HG02870 (cell line): ENCODE data around the gene ZC3H4.
"Not testable (repeated sequence)": the region's sequence is repeated elsewhere in the genome, so short reads cannot be mapped to it uniquely, and the experiment has no call there.

Source experiments
- ATAC-seq: cut with Tn5 transposase; IDR thresholded peaks from one replicate; pipeline ENCODE4 v1.9.1; 2021; ENCODE audit warnings: mild to moderate bottlenecking, moderate library complexity; ENCODE audit not compliant: unreplicated experiment

The ZC3H4 gene

DNA sequence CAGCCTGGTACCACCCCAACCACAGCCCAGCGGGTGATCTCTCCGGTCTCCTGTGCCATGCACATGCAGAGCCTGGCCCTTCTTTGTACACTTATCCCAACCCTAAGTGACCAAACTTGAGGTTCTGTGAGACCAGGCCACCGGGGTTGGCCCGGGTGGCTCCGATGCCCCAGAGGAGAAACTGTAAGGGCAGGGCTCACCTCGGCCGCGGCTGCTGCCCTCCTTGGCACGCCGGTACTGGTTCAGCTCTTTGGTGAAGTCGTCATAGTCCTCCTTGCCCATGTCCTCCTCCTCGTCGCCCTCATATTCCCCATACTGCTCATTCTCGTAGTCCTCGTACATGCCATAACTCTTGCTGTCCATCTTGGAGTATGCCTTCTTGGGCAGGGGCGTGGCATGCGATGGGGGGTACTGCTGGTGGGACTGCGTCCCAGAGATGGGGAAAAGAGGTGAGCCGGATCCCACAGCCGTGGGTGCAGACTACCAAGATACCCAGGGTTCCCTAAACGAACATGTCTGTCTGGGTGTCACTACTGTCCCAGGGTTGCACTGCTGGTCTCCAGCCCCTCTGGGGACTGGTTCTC lies 23.7 kb downstream of the ZC3H4 start:
- no peak for ATAC-seq

DNA sequence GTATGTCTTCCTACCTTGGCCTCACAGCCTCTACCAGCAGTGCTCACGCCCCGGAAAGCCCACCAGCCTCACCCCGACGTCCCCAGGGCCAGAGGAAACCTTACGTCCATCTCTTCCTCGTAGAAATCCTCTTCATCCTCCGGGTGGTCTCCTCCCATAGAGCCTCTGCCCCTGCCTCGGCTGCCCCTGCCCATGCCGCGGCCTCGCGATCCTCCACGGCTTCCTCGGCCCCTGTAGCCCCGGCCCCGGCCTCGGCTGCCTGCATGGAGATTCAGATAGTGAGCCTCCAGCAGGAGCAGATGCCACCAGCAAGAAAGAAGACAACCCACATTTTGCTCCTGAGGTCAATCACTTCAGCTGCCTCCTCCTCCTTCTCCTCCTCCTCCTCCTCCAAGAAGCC lies 27.3 kb downstream of the ZC3H4 start:
- ATAC-seq, result no peak

DNA sequence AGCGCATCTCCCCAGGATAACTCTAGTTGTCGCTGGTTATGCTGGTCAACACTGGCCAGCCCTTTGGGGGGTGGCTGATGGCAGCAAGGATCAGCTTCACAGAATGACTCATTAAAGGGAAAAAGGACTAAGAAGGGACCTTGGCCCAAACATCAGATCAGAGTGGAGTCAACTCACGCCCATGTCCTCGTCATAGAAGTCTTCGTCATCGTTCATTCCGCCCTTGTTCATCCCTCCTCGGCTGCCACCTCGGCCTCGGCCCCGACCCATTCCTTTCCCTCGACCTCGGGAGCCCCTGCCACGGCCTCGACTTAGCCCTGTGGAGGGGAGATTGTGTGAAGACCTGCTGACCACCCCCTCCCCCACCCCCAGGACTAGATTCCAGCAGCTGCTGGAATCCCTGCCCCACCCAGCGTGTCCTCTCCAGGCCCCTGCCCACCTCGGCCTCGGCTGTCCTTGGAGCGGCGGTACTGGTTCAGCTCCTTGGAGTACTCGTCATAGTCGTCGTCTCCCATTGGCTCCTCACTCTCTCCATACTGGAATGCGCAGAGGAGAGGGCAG lies 28.6 kb downstream of the ZC3H4 start:
- no peak for ATAC-seq

DNA sequence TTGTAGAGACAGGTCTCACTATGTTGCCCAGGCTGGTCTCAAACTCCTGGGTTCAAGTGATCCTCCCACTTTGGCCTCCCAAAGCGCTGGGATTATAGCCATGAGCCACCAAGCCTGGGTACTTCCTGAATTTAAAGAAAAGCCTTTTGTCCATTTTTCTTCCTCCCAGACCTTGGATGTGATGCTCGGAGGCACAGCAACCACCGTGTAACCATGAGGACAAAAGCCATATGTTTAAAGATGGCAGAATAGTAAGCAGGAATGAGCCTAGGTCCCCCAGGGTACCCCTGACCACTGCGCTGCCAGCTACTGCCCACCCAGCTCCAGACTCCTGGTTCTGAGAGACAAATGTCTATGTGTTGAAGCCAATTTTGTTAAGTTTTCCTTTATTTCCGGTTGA lies 31.1 kb downstream of the ZC3H4 start:
- no peak for ATAC-seq

DNA sequence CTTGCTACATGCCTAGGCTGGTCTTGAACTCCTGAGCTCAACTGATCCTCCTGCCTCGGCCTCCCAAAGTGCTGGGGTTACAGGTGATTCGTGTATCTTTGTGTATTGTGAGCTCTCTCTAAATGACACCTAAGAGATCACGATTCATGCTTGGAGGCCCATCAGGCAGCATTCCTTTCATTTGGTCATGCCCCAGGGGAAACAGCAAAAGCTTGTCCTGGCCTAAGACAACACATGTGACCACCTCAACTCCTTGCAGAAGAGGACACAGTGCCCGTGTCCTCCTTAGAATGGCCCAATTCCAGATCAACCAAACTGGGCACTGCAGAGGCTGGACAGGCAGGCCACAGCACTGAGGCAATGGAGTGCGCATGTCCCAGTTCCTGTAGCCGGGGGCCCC lies 32.5 kb downstream of the ZC3H4 start:
- ATAC-seq, result no peak

DNA sequence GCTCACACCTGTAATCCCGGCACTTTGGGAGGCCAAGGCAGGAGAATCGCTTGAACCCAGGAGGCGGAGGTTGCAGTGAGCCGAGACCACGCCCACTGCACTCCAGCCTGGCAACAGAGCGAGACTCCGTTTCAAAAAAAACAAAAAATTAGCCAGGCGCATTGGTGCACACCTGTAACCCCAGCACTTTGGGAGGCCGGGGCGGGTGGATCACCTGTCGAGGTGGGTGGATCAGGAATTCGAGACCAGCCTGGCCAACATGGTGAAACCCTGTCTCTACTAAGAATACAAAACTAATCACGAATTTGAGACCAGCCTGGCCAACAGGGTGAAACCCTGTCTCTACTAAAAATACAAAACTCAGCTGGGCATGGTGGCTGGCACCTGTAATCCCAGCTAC lies 35.2 kb downstream of the ZC3H4 start:
- not testable (repeated sequence) for ATAC-seq

DNA sequence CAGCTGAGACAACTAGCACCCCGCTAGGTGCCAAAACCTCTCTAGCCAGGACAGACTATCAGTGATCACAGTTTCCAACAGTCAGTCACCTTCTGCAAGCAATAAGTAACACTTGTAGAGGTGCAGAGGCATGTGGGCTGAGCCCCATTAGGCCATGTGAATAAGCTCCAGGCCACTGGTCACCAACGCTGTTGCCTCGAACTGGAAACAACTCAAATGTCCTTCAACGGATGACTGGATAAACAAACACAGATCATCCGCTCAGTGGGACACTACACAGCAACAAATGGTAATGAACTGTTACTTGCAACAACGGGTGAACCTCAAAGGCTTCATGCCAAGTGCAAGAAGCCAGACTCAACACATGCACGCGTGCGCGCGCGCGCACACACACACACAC lies 37.6 kb downstream of the ZC3H4 start:
- ATAC-seq, result no peak

DNA sequence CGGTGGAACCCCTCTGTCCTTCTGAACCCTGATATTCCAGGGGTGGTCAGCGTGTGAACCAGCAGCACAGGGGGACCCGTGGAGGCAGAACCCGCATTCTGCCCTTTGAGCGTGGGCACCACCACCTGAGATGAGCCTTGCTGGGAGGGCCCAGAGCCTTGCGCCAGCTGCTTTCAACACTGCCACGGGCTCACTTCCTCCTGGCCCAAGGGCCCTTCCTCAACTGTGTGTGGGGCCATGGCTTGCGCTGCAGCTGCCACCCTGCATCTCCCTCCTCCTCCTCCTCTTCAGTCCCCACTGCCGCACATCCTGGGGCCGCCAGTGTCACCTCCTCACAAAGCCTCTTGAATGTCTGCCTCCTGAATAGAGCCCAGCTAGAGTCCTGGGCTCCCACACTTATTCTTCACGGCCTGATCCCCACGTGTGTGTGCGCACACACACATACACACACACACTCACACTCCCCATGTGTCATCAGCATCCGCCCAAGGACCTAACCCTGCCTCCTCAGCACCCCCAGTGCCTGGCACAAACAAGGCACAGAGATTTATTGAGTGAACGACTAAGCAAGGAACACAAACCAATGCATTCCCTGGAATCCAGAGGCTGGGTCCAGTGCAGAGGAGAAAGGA lies 38.3 kb downstream of the ZC3H4 start:
- no peak for ATAC-seq

DNA sequence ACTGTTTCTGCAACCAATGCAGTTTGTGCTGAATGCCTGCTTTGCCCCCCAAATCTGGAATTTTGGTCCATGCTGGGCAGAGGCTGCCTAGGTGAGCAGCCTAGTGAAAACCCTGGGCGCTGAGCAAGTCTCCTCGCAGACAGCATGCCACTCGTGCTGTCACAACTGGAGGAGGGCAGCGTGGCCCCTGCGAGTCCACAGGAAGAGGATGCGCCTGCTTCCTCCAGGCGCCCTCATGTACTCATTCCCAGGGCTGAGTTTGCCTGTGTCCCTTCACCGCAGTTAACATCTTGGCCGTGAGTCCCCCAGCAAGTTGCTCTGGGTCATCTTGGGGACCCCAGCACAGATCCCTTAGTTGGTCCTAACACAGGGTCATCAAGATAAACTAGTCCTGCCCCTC lies 39.0 kb downstream of the ZC3H4 start:
- ATAC-seq, result no peak

DNA sequence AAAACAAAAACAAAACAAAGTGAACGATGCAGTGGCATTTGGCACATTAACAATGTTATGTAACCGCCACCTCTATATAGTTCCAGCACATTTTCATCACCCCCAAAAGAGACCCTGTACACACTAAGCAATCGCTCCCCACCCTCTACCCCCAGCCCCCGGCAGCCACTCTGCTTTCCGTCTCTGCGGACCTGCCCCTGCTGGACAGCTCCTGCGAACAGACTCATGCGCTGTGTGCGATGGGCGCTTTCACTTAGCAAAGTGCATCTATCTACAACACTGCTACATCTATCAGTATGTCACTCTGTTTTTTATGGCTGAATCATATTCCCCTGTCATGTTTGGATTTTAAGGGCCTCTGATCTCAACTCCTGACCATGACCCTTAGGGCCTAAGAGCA lies 40.0 kb downstream of the ZC3H4 start:
- ATAC-seq, result no peak

DNA sequence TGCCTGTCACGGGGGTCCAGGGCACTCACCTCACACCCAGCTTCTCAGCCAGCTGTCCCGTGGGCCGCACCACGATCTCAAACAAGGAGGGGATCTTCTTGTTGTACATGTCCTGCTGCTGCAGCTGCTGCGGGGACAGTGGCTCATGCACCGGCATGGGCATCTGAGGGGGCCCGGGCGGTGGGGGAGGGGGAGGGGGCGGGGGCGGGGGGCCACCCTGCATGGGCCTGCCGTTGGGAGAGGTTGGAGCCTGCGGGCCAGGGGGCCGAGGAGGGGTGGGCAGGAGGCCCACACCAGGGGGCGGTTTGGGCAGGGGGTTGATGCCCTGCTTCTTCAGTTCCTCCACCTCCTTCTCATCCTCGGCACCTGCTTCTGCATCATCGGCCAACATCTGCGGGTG lies 41.3 kb downstream of the ZC3H4 start:
- ATAC-seq, result no peak

DNA sequence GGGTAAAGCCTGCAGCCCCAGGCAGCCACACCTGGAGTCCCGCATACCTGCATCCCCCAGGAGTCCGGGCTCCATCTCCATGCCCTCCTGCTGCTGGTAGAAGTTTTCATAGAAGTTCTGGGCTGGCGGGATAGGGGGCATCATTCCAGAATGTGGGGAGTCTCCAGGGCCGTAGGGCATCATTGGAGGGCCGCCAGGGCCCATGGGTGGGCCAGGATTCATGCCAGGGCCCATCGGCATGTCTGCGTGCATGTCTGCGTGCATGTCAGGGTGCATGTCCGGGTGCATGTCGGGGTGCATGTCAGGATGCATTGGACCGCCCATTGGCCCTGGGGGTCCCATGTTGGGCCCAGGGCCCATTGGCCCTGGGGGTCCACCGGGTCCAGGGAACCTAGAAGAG lies 41.8 kb downstream of the ZC3H4 start:
- ATAC-seq, result no peak

DNA sequence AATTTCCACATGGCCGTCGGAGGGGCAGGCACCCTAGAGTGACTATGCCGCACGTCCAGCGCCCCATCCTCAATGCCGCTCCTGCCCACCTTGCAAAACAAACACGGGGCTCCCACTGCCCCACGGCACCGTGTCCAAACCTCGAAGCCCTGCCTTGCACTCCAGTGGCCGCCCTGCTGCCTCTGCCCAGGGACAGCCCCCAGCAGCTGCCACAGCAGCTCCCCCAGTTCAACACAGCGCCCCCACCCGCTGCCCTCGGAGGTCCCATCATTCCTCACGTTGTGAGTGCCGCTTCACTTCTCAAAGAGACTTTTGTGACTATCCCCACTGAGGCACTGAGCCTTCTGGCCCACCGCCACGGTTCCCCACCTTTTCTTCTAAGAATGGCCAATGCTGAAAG lies 42.8 kb downstream of the ZC3H4 start:
- no peak for ATAC-seq

DNA sequence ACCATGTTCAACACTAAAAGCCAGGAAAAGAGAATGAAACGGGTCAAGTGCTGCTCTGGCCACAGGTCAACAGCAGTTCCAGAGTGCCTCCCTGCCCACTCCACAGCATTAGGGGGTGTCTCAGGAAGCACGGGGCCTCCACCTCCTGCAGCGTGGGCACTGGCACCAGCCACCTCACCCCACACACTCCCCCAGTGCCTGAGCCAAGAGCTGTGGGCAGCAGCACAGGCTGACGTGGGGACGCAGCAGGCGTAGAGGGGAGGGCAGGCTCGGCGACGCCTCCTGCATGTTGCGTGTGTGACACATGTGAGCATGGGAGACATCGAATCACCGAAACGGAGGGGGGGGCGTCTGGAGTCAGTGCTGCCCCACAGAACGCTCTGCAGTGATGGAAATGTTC lies 43.8 kb downstream of the ZC3H4 start:
- ATAC-seq, result no peak

DNA sequence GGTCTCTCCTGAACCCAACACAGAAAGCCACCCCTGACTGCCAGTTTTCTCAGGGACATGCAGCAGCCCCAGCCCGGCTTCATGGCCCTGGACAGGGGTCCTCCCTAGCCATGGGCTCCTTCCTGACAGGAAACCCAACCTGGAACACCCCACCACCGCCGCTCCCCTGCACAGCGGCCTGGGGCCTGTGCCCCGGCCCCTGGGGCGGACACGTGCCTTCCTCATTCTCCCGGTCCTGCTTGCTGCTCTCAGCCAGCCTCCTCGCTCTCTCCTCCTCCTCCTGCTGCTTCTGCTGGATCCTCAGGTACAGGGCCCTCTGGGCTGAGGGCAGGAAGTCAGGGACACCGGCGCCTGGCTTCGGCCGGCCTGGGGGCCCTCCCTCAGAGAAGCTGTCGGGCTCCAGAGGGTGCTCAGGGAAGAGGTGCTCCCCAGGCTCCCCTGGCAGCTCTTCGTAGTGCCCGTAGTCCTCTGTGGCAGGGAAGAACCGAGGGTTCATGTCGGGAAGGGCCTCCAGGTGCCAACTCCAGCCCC lies 44.6 kb downstream of the ZC3H4 start:
- no peak for ATAC-seq

DNA sequence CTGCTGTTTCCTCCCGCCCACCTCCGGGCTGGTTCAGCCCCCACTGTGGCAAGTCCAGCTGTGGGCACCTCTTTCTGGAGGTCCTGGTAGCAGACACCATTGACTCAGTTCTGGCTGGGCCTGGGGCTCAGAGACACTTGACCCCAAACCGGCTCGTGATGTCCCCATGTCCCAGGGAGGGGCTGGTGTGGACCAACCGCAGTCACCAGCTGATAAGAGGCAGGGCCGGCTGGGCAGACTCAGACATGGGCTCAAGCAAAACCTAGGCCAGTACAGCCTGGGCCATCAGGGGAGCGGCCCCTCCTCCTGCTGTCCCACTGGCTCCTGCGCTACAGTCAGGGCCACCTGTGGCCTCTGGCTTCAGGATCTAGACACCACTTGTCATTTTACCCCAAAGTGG lies 45.3 kb downstream of the ZC3H4 start:
- no peak for ATAC-seq

DNA sequence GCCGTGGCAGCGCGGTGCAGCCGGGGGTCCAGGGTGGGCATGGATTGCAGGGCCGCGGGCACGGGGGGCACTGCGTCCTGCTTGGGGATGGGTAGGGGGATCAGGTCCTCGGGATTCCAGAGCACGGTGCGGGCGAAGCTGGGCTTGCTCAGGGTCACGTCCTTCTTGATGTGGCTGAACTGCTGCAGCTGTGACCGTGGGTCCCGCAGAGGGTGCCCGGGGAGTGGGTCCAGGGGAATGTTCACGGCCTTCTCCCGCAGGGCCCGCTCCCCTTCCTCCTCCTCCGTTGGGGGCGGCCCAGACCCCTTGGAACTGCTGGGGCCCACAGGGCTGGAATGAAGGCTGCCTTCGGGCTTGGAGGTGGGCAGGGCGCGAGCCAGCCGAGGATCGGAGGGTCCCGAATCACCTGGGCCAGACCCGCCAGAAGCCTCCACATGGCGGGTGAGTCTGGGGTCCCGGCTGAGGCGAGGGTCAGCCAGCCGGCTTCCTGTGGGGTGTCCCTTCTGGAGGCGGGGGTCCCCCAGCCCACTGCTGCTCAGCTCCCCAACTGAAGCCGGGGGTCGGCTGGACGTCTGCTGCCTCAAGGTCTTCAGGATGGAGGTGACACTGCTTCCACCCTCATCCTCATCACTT lies 46.2 kb downstream of the ZC3H4 start:
- no peak for ATAC-seq

DNA sequence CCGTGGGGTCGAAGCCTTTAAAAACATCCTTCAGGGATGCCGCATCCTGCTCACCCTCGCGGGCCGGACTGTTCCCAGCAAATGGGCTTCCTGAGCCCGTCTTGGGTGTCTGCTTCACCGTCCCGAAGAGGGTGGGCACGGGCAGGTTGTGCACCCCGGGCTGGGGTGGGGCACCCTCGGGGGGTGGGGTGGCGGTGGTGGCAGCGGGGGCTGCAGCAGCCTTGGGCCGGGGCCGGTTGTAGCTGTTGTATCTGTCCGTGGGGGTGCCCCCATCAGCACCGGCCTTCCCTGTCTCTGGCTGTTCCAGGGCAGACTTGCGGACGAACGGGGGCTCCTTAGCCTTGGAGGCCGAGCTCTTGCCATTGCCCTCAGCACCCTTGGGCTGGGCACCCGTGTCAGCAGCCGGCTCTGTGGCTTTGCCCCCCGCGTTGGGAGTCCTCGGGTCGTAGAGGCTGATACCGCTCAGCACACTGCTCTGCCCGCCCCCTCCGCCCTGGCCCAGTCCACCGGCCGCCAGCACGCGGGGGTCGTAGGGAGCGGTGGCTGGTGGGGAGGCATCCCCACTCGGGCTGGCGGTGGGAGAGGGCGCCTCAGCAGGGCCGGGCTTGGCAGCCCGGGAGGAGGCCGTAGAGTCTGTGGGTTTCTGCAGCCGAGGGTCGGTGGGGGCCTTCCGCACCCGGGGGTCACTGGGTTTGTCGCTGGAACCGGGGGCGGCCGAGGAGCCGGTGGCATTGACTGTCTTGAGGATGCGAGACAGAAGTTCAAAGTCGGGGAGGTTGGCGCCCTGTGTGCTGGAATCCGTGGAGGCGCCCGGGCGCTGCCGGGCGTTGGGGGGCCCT lies 47.0 kb downstream of the ZC3H4 start:
- no peak for ATAC-seq

DNA sequence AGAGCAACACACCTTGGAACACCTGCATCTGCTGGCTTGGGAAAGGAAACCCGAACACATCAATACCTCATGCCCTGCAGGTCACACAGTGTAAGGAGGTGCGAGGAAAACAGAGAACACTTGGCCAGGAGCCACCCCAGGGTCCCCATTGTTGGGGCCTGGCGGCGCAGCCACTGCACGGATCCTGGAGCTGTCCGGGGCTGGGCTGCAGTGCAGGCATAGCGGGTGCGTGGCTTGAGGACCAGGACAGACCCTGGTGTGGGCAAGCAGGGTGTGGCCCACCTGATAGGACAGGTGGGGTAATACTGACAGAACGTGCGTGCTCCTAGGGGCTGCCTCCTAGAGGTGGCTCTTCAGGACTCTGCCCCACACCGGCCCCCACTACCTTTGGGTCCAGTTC lies 48.3 kb downstream of the ZC3H4 start:
- ATAC-seq, result no peak

DNA sequence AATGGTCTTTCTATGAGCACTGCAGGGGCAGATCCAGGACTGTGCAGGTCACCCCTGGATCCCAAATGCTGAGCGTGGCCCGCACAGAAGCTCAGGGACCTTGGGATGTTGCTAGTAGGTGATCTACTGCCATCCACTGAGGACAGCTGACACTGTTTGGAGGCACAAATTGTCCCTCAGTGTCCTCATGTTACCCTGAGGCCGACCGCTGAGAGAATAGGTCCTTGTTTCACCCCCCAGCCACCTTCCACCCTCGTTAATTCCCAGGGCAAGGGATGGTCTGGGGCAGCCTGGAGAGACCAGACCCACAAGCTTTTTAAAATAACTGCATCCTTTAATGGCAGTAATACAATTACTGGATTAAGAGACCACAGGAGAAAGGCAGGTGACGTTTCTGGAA lies 49.7 kb downstream of the ZC3H4 start:
- no peak for ATAC-seq

DNA sequence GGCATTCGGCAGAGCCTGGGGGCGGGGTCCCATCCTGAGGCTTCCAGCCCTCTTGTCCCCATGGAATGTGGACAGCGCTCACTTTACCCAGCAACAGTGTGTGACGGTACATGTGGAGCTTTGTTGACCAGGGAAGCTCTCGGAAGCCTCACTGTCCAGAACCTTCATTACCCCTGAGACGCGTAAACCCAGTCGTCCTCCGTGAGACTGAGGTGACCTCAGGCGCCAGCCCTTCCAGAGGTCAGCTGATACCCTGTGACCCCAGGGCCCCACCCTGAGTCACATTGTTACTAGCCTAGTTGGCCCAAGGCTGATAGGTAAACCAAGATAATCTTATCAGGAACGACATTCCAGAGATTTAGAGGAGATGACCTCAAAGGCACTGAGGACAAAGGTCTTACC lies 55.0 kb downstream of the ZC3H4 start:
- no peak for ATAC-seq
